CD4-positive, alpha-beta T cell (primary cell): Measurements from ENCODE around the gene DBNDD1. TPM values are rescaled to one million over a fixed set of nuclear protein-coding genes. Genes with fewer than 3 reads are reported as not detected.

Experiments used
- ATAC-seq: fragments of 200-7000 bp; cut with Tn5 transposase; one replicate; pipeline ENCODE4 v1.10.0; 2022; ENCODE audit warnings: mild to moderate bottlenecking; ENCODE audit not compliant: poor library complexity
- CTCF ChIA-PET: fragments of 350-600 bp; sonication (Branson Sonifier 250); formaldehyde crosslinking; loops from one replicate; lab custom pipeline; 2021; ENCODE audit warnings: antibody characterized with exemption, inconsistent platforms; lab: Charles Lee
- POLR2A ChIA-PET: fragments of 350-600 bp; sonication (Branson Sonifier 250); formaldehyde crosslinking; loops from one replicate; lab custom pipeline; 2021; ENCODE audit warnings: antibody characterized with exemption, inconsistent platforms; lab: Charles Lee
- DNase-seq, 14 experiments: peaks; one replicate each; pipeline ENCODE4 v3.0.0-alpha.2; 2013 to 2020; ENCODE audit warnings: mixed read lengths in 2 of 14
- H3K27ac ChIP-seq, 2 donors: one replicate each; pipeline versions ENCODE4 v1.5.1 to v1.7.0; 2013; ENCODE audit warnings: low read length in 2 of 2, low read depth in 1 of 2, mild to moderate bottlenecking in 1 of 2
- H3K27me3 ChIP-seq, 2 experiments: 1 replicate in 1 of 2; 2 replicates in 1 of 2; pipeline versions ENCODE4 v1.6.1 to v1.7.0; 2013; ENCODE audit warnings: low read length in 2 of 2, control low read depth in 1 of 2, mild to moderate bottlenecking in 1 of 2, moderate library complexity in 1 of 2; ENCODE audit not compliant: insufficient read depth in 2 of 2, control insufficient read depth in 1 of 2
- H3K36me3 ChIP-seq: one replicate; pipeline ENCODE4 v1.6.1; 2013; ENCODE audit warnings: low read length, control low read depth; ENCODE audit not compliant: insufficient read depth
- H3K4me1 ChIP-seq: one replicate; pipeline ENCODE4 v1.6.1; 2013; ENCODE audit warnings: low read length, control low read depth; ENCODE audit not compliant: insufficient read depth
- H3K4me3 ChIP-seq: one replicate; pipeline ENCODE4 v1.5.1; 2013; ENCODE audit warnings: mild to moderate bottlenecking, low read length, moderate library complexity
- H3K9me3 ChIP-seq, 2 experiments: 1 replicate in 1 of 2; 2 replicates in 1 of 2; pipeline versions ENCODE4 v1.6.1 to v1.7.0; 2013; ENCODE audit warnings: low read length in 2 of 2, mild to moderate bottlenecking in 2 of 2, control low read depth in 1 of 2, moderate library complexity in 1 of 2; ENCODE audit not compliant: control insufficient read depth in 1 of 2, insufficient read depth in 1 of 2
- H3K27ac Mint-ChIP-seq: one replicate; pipeline ENCODE4 v1.8.0; 2020; ENCODE audit warnings: mixed read lengths
- H3K27me3 Mint-ChIP-seq: one replicate; pipeline ENCODE4 v1.8.0; 2021; ENCODE audit warnings: mixed read lengths
- H3K36me3 Mint-ChIP-seq: one replicate; pipeline ENCODE4 v1.8.0; 2021; ENCODE audit warnings: low read depth, mixed read lengths
- H3K4me1 Mint-ChIP-seq: one replicate; pipeline ENCODE4 v1.8.0; 2021; ENCODE audit warnings: low read depth, mixed read lengths
- H3K4me3 Mint-ChIP-seq: one replicate; pipeline ENCODE4 v1.8.0; 2020; ENCODE audit warnings: mild to moderate bottlenecking, mixed read lengths
- H3K9me3 Mint-ChIP-seq: one replicate; pipeline ENCODE4 v1.8.0; 2020; ENCODE audit warnings: mixed read lengths
- CTCF ChIP-seq: fragments of 200-600 bp; IDR thresholded peaks from one replicate; pipeline ENCODE4 v1.8.0; 2022; ENCODE audit warnings: antibody characterized with exemption, mild to moderate bottlenecking
- intact Hi-C, 2 experiments: fragments of 100-400 bp; cut with DNase I in 1 of 2; cut with micrococcal nuclease in 1 of 2; formaldehyde crosslinking; loops; one replicate each; pipeline versions ENCODE4 v1.15.1 to v1.9.0; 2023 to 2025; cut with DNase I, micrococcal nuclease
- total RNA-seq, 174 experiments: library from RNA in 2 of 174; stranded (reverse) in 2 of 174; gene quantifications; one replicate each; pipeline ENCODE4 v1.2.3 and lab custom pipeline; 2021 to 2026

The DBNDD1 gene
- total RNA-seq, 2 experiments from 2014 or later = 2.6 to 2.8 TPM

GRCh38 chr16:90031186-90031930, 12.1 kb upstream of the DBNDD1 start:
- ChIA-PET POLR2A (no interaction called here), CTCF (no interaction called here)
- H3K4me1 Mint-ChIP-seq = no peaks in the 10 kb centered on the region
- H3K36me3 Mint-ChIP-seq = peaks cover 20% of the 10 kb centered on the region
- no peak overlapping the region for H3K27ac ChIP-seq
- intact Hi-C loops = no loop called here
- no peak for ATAC-seq
- peak in 1 of 14 experiments; percentile 13 for DNase-seq
- peaks cover 15% of the 10 kb centered on the region for H3K36me3 ChIP-seq
- H3K4me1 ChIP-seq = peaks cover 1% of the 10 kb centered on the region
- H3K9me3 ChIP-seq = no peaks in the 10 kb centered on the region
- no peaks in the 10 kb centered on the region for H3K27me3 Mint-ChIP-seq
- TF ChIP-seq CTCF = no peak
- no peak overlapping the region for H3K4me3 ChIP-seq
- no peaks in the 10 kb centered on the region for H3K9me3 Mint-ChIP-seq
- no peaks in the 10 kb centered on the region for H3K27me3 ChIP-seq
- no peak overlapping the region for H3K4me3 Mint-ChIP-seq
- no peak overlapping the region for H3K27ac Mint-ChIP-seq

- Histone ChIP-seq H3K27ac (no peak overlapping the region), H3K27me3 (no peaks in the 10 kb centered on the region), H3K9me3 (no peaks in the 10 kb centered on the region), H3K36me3 (peaks cover 8% of the 10 kb centered on the region), H3K4me3 (no peak overlapping the region), H3K4me1 (peaks cover 7% of the 10 kb centered on the region)
- ChIA-PET CTCF (no interaction called here), POLR2A (no interaction called here)
- ATAC-seq (no peak), DNase-seq (peak in 1 of 14 experiments; percentile 6)
- peaks cover 3% of the 10 kb centered on the region for H3K4me1 Mint-ChIP-seq
- no peak for TF ChIP-seq CTCF
- intact Hi-C loops = loop anchor here in 1 of 2 experiments (5.0 kb wide), 1 partner anchor 72 kb away; no protein-coding TSS in a partner anchor
- no peak overlapping the region for H3K27ac Mint-ChIP-seq
- no peaks in the 10 kb centered on the region for H3K9me3 Mint-ChIP-seq
- no peak overlapping the region for H3K4me3 Mint-ChIP-seq
- H3K36me3 Mint-ChIP-seq = peaks cover 16% of the 10 kb centered on the region
- no peaks in the 10 kb centered on the region for H3K27me3 Mint-ChIP-seq
Observed at GRCh38 chr16:90028985-90029384, 9.7 kb upstream of the DBNDD1 start.

GRCh38 chr16:90027611-90028010, 8.4 kb upstream of the DBNDD1 start:
- no peak overlapping the region for H3K4me3 ChIP-seq
- H3K36me3 ChIP-seq = peaks cover 7% of the 10 kb centered on the region
- ATAC-seq = no peak
- no peak overlapping the region for H3K27ac ChIP-seq
- intact Hi-C loops = loop anchor here in 1 of 2 experiments (5.0 kb wide), 1 partner anchor 70 kb away; no protein-coding TSS in a partner anchor
- DNase-seq = peak in 1 of 14 experiments; percentile 9
- H3K4me1 ChIP-seq = peaks cover 15% of the 10 kb centered on the region
- H3K27me3 Mint-ChIP-seq = no peaks in the 10 kb centered on the region
- ChIA-PET CTCF (no interaction called here), POLR2A (no interaction called here)
- no peaks in the 10 kb centered on the region for H3K27me3 ChIP-seq
- H3K36me3 Mint-ChIP-seq = peaks cover 6% of the 10 kb centered on the region
- peaks cover 5% of the 10 kb centered on the region for H3K4me1 Mint-ChIP-seq
- H3K9me3 Mint-ChIP-seq = no peaks in the 10 kb centered on the region
- no peak for TF ChIP-seq CTCF
- no peak overlapping the region for H3K27ac Mint-ChIP-seq
- no peak overlapping the region for H3K4me3 Mint-ChIP-seq
- H3K9me3 ChIP-seq = no peaks in the 10 kb centered on the region
